Stomach (tissue), 9 donors: ENCODE results near the gene UNC45A. TPM values are rescaled to one million over a fixed set of nuclear protein-coding genes. Genes with fewer than 3 reads are reported as not detected.

ENCODE experiments used
- DNase-seq, 2 donors: peaks; one replicate each; pipeline versions ENCODE4 v3.0.0 to v3.0.0-alpha.2; 2013 to 2019
- H3K27ac ChIP-seq, 5 donors: fragments of 200-600 bp in 4 of 5; sonication (generic) in 4 of 5; one replicate each; pipeline ENCODE4 v1.5.1; 2013 to 2019; ENCODE audit warnings: mild to moderate bottlenecking in 1 of 5, moderate library complexity in 1 of 5
- H3K27me3 ChIP-seq, 3 donors: fragments of 200-600 bp; sonication (generic); one replicate each; pipeline ENCODE4 v1.5.1; 2017 to 2019; ENCODE audit warnings: mixed run types in 1 of 3
- H3K36me3 ChIP-seq, 4 donors: fragments of 200-600 bp; sonication (generic); 1 replicate in 3 of 4; 2 replicates in 1 of 4; pipeline ENCODE4 v1.5.1; 2016 to 2019
- H3K4me1 ChIP-seq, 4 donors: fragments of 200-600 bp; sonication (generic); one replicate each; pipeline ENCODE4 v1.5.1; 2016 to 2019
- H3K4me3 ChIP-seq, 4 donors: fragments of 200-600 bp; sonication (generic) in 3 of 4; one replicate each; pipeline ENCODE4 v1.5.1; 2016 to 2019; ENCODE audit warnings: mild to moderate bottlenecking in 1 of 4
- H3K9me3 ChIP-seq, 4 donors: fragments of 200-600 bp; sonication (generic); one replicate each; pipeline ENCODE4 v1.5.1; 2016 to 2019
- CTCF ChIP-seq, 7 experiments: fragments of 450-650 bp in 4 of 7; fragments of 200-600 bp in 3 of 7; sonication (generic) in 3 of 7; IDR thresholded peaks; one replicate each; pipeline ENCODE4 v1.5.1; 2016 to 2019; ENCODE audit warnings: antibody characterized with exemption in 7 of 7, control low read depth in 2 of 7, mild to moderate bottlenecking in 1 of 7
- EP300 ChIP-seq: sonication (generic); formaldehyde crosslinking; IDR thresholded peaks from one replicate; pipeline ENCODE4 v1.6.1; 2017; ENCODE audit warnings: antibody characterized with exemption
- POLR2A ChIP-seq, 4 donors: fragments of 450-650 bp; IDR thresholded peaks; one replicate each; pipeline ENCODE4 v1.6.1; 2016; ENCODE audit warnings: antibody characterized with exemption in 4 of 4, control low read depth in 2 of 4, mild to moderate bottlenecking in 1 of 4, moderate library complexity in 1 of 4
- POLR2AphosphoS5 ChIP-seq, 3 donors: sonication (generic); formaldehyde crosslinking; IDR thresholded peaks; one replicate each; pipeline ENCODE4 v1.6.1; 2016; ENCODE audit warnings: antibody characterized with exemption in 3 of 3
- WGBS, 5 donors: extraction: QIAGEN DNeasy Blood & Tissue Kit in 3 of 5; methylation state at CpG; one replicate each; pipeline versions ENCODE4 v1.1.5 to v1.1.7; 2013 to 2018; 5-methylcytosine and 5-hydroxymethylcytosine counted together
- intact Hi-C: fragments of 100-400 bp; cut with DNase I; formaldehyde crosslinking; loops from one replicate; pipeline ENCODE4 v1.15.1; 2023; ENCODE audit warnings: low total_unique reads
- polyA plus RNA-seq, 3 donors: library from polyadenylated mRNA; stranded (reverse); fragments of 200-250 nt; gene quantifications; one replicate each; pipeline ENCODE4 v1.2.3, GENCODE V29; 2013
- total RNA-seq, 5 donors: library from RNA; depleted of rRNA; stranded (reverse); fragments of >200 nt; gene quantifications; one replicate each; pipeline versions ENCODE4 v1.1.0 to v1.2.3, GENCODE V29; 2014 to 2016
- donor health status: healthy with polysubstance abuse.
- donor health status: Bipolar disorder and iron deficiency.
- donor health status: healthy.

Gene UNC45A
- total and polyA plus RNA-seq, 8 donors, result 28.0 to 63.8 (median 43.0) TPM

- DNase-seq, result no peak
Observed at GRCh38 chr15:90931575-90931827, 3.6 kb upstream of the UNC45A start.

GRCh38 chr15:90931828-90932659, 3.0 kb upstream of the UNC45A start, which contains the start of gene HDDC3:
TSS of gene HDDC3 (minus strand) at chr15:90932549. CDS start at chr15:90932540, 9 bp downstream.
- Histone ChIP-seq H3K27ac (peak within 1 kb of the TSS; percentile 92 to 97 (median 95)), H3K4me3 (peak within 1 kb of the TSS; percentile 64 to 77 (median 72)), H3K36me3 (peaks cover 0 to 7% (median 2%) of the 10 kb centered on the region in 4 donors), H3K4me1 (peaks cover 38 to 73% (median 58%) of the 10 kb centered on the region in 4 donors), H3K9me3 (no peaks in the 10 kb centered on the region), H3K27me3 (no peaks in the 10 kb centered on the region)
- TF ChIP-seq EP300, result no peak
- peak in 2 of 3 donors; percentile 92 to 93 for TF ChIP-seq POLR2AphosphoS5 (IDR thresholded peaks at IDR 0.05)
- TF ChIP-seq CTCF (IDR thresholded peaks at IDR 0.05), result peak in 5 of 7 experiments; percentile 75 to 94 (median 89)
- DNase-seq, result peak; percentile 93 to 95
- 1 to 4% (median 1%) methylated on average over 11 to 52 of the region's 52 CpGs for WGBS, 5 donors
- intact Hi-C loops, result no loop called here

More at GRCh38 chr15:90931575-90931827, 3.6 kb upstream of the UNC45A start:
- 9 to 28% (median 19%) methylated on average over 6 of the region's 6 CpGs for WGBS, 5 donors
- H3K27ac ChIP-seq, result peak overlapping the region; percentile 92 to 97 (median 95)
- no peaks in the 10 kb centered on the region for H3K27me3 ChIP-seq
- peaks cover 32 to 68% (median 52%) of the 10 kb centered on the region in 4 donors for H3K4me1 ChIP-seq
- TF ChIP-seq POLR2AphosphoS5 (IDR thresholded peaks at IDR 0.05) (no peak), EP300 (no peak), CTCF (IDR thresholded peaks at IDR 0.05) (peak in 1 of 7 experiments; percentile 33), POLR2A (IDR thresholded peaks at IDR 0.05) (no peak)
- no peaks in the 10 kb centered on the region for H3K9me3 ChIP-seq
- H3K36me3 ChIP-seq, result peaks cover 0 to 2% (median 0%) of the 10 kb centered on the region in 4 donors
- intact Hi-C loops, result no loop called here
- H3K4me3 ChIP-seq, result peak overlapping the region; percentile 64 to 77 (median 72)

GRCh38 chr15:90932660-90932991, 2.5 kb upstream of the UNC45A start:
- peak overlapping the region; percentile 92 to 97 (median 95) for H3K27ac ChIP-seq
- peaks cover 0 to 10% (median 6%) of the 10 kb centered on the region in 4 donors for H3K36me3 ChIP-seq
- TF ChIP-seq CTCF (IDR thresholded peaks at IDR 0.05) (peak in 1 of 7 experiments; percentile 3), POLR2AphosphoS5 (IDR thresholded peaks at IDR 0.05) (no peak), EP300 (no peak), POLR2A (IDR thresholded peaks at IDR 0.05) (no peak)
- no peak for DNase-seq
- WGBS, 5 donors, result 11 to 44% (median 17%) methylated on average over 2 to 5 of the region's 5 CpGs
- no peaks in the 10 kb centered on the region for H3K27me3 ChIP-seq
- peaks cover 38 to 75% (median 60%) of the 10 kb centered on the region in 4 donors for H3K4me1 ChIP-seq
- intact Hi-C loops, result no loop called here
- peak overlapping the region; percentile 64 to 77 (median 72) for H3K4me3 ChIP-seq
- no peaks in the 10 kb centered on the region for H3K9me3 ChIP-seq

GRCh38 chr15:90933301-90933700, 1.8 kb upstream of the UNC45A start:
- no peak for TF ChIP-seq CTCF (IDR thresholded peaks at IDR 0.05)
- no peak for TF ChIP-seq POLR2AphosphoS5 (IDR thresholded peaks at IDR 0.05)
- TF ChIP-seq POLR2A (IDR thresholded peaks at IDR 0.05), result no peak
- TF ChIP-seq EP300, result no peak
- Histone ChIP-seq H3K27me3 (no peaks in the 10 kb centered on the region), H3K4me1 (peaks cover 38 to 74% (median 60%) of the 10 kb centered on the region in 4 donors), H3K9me3 (no peaks in the 10 kb centered on the region), H3K36me3 (peaks cover under 1 to 17% (median 13%) of the 10 kb centered on the region in 4 donors), H3K27ac (no peak overlapping the region), H3K4me3 (no peak overlapping the region)
- no peak for DNase-seq
- 44 to 82% (median 64%) methylated on average over 1 of the region's 1 CpG for WGBS, 5 donors
- intact Hi-C loops, result no loop called here
